HG03045 (cell line): ENCODE results near the gene VAT1L.

Experiments used
- ATAC-seq: cut with Tn5 transposase; IDR thresholded peaks from one replicate; pipeline ENCODE4 v1.9.1; 2021; ENCODE audit warnings: mild to moderate bottlenecking, moderate library complexity; ENCODE audit not compliant: unreplicated experiment

Gene VAT1L

DNA sequence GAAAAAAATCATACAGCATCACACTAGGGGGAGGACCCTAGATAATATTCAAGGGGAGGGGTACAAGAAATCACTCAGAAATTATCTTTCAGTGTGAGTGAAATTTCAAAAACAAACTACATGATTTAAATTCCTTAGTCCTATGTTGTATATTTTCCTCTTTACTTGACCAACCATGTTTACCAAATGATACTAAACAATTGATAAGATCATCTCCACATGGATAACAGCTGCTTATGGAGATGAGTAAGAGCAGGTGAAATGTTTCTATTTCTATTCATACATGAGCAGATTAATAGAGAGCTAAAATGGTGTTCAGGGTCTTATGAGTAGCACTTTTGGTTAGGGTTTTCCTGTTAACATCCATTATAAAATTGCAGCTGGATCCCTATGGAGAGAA is 7.3 kb upstream of the VAT1L start:
- no peak for ATAC-seq

DNA sequence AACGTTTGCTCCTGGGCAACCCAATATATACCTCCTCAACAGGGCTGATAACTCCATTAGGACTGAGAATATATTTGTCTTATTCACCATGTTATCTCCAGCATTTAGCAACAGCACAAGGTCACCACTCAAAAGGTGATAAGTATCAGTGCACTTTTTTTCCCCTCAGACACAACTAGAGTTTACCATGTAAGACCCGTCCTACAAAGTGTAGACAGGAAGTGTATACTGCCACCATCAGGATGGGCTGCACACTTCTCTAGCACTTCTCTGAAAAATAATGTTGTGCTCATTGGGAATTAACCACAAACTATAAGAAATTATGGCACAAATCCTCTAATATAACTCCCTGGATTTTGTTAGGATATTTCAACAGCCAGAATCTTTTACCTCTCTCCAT is 5.7 kb upstream of the VAT1L start:
- no peak for ATAC-seq

GRCh38 chr16:77784441-77785372 is 3.7 kb upstream of the VAT1L start:
- ATAC-seq: no peak

DNA sequence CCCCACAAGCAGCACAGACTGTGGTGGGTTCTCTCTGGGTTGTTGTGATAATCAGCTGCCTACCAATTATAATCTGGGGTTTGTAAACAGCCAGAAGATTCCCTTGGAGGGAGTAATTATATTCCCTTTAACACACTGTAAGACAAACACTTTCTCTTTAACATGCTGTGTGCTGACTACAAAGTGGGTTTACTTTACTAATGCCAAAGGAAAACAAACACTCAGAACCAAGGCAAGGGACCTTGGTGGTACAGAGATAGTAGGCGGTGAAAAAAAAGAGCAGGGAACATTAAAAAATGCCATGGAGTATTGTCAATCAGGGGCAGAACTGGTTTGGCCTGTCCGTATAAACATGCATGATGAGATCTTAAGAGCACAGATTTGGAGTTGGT is 3.0 kb upstream of the VAT1L start:
- ATAC-seq: no peak

GRCh38 chr16:77786186-77786847 is 2.0 kb upstream of the VAT1L start:
- ATAC-seq: no peak

GRCh38 chr16:77787452-77787851 is 912 bp upstream of the VAT1L start:
- no peak for ATAC-seq

DNA sequence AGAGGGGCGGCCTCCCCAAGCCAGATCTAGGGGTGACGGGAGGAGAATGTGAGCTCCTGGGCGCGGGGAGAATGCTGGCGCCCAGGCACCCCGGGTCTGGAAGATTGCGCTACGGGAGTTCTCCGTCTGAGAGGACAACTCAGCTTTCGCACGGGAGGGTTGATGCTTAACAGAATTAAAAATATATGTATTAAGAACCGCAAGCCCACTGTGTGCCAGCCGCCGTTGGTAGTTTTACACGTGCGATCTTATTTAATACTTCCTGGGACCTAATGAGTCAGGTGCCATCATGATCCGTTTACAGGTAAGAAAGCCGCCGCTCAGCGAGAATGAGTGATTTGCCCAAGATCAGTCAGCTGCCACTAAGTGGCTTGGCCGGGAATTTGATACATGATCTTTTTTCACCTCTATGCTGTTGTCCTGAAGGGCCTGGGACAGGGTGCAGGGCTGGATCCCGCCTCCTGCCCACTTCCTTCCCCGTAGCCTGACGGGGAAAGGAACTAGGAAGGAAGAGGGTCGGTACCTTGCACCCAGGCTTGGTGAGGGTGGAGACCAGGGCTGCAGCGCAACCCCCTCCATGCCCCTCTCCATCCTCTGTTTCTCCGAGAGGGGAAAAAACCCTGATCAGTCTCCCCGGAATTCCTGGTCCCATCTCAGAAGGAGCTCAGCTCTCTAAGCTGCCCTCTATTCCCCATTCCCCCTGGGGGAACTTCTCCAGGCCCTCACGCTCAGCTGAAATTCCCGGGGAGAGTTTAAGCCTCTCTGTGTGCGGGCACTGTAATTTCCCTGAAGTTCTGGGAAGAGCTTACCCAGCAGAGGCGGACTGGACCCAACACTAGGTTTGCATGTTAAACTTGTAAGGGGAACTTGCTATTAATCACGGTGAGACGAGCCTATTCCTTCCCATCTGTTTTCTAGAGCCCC is 983 bp downstream of the VAT1L start:
- ATAC-seq: no peak

DNA sequence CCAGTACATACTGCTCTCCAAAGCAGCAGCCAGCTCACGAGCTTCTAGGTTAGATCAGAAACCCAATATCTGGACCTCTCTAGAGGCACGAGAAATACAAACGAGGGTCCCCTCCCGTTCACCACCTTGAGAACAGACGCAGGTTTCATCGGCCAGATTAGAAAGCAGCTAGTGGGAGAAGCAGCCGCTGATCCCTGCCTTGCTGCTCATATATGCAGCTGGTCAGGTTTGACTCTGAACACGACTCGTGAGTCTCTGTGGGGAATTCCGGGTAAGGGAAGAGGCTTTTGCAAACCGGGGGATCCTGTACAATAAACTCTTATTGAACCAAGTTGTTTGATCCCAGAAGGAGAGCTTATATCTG is 1.6 kb downstream of the VAT1L start:
- ATAC-seq: no peak

DNA sequence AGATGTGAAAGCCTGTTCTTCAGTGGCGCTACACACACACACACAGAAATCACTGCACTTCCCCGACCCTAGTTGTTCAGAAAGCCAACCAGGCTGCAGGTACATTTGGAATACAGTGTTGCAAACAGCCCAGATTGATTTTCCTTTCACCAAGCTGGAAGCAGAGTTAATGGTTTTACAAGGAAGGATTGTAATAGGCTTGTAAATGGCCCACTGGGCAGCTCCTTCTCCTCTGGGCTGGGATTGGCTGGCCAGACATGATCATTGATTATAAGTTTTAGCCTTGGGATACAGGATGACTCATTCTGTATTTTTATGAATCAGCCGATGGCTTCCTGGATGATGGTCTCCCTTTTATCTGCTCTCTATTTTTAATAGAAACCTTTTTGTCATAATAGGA is 2.5 kb downstream of the VAT1L start:
- ATAC-seq: no peak

GRCh38 chr16:77793417-77793816 is 5.1 kb downstream of the VAT1L start:
- no peak for ATAC-seq

DNA sequence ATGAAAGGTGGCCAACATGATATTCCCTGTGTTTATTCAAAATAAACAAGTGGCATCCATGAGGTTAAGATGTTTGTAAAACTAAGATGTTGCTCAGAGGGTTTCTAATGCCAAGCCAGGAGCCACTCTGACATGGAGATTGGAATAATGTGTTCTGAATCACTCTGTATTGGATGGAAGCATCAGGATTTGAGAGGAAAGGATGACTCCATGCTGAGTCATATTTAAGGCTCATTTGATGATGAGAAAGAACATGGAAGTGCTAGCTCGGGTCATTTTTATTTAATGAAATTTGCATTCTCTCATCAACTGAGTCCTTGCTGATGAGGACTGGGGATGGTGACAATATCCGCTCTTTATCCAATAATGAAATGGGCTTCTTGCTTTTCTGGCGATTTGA is 6.2 kb downstream of the VAT1L start:
- no peak for ATAC-seq

GRCh38 chr16:77801817-77802216 is 13.5 kb downstream of the VAT1L start:
- ATAC-seq: no peak

- no peak for ATAC-seq
Measured at GRCh38 chr16:77805398-77805797, 17.0 kb downstream of the VAT1L start.

DNA sequence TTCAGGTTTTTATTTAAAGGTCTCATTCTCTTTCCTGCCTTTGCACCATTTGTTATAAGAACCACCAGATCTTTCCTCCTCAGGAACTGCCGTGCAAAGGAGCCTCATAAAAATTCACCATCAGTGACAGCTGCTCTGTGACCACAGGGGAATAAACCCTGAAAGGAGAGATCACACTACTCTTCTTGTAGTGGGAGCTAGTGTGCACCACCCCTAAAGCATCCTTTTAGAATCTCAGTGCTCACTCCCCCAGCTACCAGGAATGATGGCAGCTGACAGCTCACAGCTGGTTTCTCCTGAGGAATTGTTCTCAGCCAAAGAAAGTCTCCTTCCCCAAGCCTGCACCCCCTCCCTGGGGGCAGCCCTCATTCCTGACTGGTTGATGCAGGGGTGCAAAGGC is 18.7 kb downstream of the VAT1L start:
- no peak for ATAC-seq

DNA sequence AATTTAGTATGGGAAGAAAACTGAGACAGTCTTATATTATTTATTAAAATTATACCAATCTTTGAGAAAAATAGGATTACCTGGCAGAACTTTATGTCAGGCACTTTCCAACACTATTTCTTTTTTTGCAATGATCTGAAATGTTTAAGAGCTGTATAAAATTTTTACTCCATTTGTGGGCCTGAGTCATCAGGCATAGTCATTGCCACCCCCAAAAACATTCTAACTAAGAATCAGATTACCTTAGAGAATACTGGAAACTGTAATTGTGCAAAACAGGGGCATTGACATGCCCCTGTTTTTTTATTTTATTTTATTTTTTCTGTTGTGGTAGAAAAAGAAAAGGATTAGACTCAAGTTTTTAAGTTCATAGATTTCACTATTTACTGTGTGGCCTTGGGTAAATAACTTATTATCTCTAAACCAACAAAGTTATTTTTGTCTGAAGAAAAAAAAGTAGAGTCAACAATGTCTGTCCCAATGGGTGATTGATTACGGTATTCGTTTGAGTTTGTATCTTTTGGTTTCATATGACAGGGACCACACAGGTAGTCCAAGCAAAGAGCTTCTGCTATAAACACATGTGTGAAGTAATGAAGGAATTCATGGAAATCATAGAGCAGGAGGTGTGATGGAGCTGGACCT is 24.6 kb downstream of the VAT1L start:
- ATAC-seq: no peak

- no peak for ATAC-seq
Measured at GRCh38 chr16:77816293-77816692, 27.9 kb downstream of the VAT1L start.

GRCh38 chr16:77820340-77820739 is 32.0 kb downstream of the VAT1L start:
- no peak for ATAC-seq

DNA sequence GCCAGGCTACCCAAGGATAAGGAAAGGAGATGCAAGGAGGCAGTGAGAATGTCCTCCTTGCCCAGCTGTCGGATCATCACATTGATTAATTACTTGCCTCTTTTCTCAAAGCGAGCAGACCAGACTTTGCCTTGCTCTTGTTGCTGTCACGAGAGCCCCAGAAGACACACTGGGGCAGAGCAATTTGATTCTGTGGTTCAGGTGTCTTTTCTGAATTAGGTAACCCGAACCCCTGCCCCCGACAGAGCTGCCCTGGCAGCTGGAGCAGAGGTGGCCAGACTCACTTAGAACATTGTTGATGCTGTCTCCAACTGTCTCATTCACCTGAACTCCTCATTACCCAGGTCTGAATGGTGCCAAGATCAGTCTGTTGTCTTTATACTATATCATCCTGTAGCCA is 34.3 kb downstream of the VAT1L start:
- no peak for ATAC-seq

- ATAC-seq: no peak
Measured at GRCh38 chr16:77823067-77823466, 34.7 kb downstream of the VAT1L start.

- ATAC-seq: no peak
Measured at GRCh38 chr16:77825196-77825595, 36.8 kb downstream of the VAT1L start.

- ATAC-seq: no peak
Measured at GRCh38 chr16:77827032-77827431, 38.7 kb downstream of the VAT1L start.
